HG02943 (cell line): ENCODE data around the gene IL6R.
"Not testable (repeated sequence)": the region's sequence is repeated elsewhere in the genome, so short reads cannot be mapped to it uniquely, and the experiment has no call there.

ENCODE experiments used
- ATAC-seq: cut with Tn5 transposase; IDR thresholded peaks from one replicate; pipeline ENCODE4 v1.9.1; 2021; ENCODE audit warnings: mild to moderate bottlenecking, low read depth, moderate library complexity; ENCODE audit not compliant: unreplicated experiment

The IL6R gene

DNA sequence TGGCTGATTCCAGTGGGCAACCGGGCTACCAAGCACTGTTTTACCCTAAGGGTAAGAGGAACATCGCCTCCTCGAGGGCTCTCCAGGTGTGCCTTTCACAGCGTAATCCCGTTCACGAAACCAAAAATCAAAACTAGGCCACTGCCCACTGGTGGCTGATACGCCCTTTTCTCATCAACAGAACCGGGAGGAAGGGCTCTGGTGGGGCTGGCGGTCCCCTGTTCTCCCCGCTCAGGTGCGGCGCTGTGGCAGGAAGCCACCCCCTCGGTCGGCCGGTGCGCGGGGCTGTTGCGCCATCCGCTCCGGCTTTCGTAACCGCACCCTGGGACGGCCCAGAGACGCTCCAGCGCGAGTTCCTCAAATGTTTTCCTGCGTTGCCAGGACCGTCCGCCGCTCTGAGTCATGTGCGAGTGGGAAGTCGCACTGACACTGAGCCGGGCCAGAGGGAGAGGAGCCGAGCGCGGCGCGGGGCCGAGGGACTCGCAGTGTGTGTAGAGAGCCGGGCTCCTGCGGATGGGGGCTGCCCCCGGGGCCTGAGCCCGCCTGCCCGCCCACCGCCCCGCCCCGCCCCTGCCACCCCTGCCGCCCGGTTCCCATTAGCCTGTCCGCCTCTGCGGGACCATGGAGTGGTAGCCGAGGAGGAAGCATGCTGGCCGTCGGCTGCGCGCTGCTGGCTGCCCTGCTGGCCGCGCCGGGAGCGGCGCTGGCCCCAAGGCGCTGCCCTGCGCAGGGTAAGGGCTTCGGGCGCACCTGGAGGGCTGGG, at the start of gene IL6R:
TSS of gene IL6R (plus strand) at position 360 of the 763 bp plus-strand sequence. CDS start at position 647, 287 bp downstream.
- ATAC-seq = no peak

DNA sequence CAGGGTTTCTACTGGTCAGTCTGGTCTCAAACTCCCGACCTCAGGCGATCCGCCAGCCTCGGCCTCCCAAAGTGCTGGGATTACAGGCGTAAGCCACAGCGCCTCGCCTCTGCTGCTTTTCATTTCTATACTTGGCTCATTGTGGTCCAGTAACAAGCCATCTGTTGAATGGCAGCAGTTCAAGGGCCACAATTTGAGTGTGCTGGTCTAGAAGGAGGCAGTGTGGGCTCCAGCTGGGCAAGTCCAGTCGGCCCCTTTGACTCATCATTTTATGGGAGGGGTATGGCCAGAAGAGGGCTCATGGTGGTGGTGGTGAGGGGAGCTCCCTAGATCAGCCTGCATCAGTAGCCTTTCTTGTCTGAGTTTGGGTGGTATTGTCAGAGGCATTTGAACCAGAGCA, 46.6 kb upstream of the IL6R start:
- ATAC-seq = no peak

GRCh38 chr1:154360288-154360687, 44.9 kb upstream of the IL6R start:
- ATAC-seq = no peak

DNA sequence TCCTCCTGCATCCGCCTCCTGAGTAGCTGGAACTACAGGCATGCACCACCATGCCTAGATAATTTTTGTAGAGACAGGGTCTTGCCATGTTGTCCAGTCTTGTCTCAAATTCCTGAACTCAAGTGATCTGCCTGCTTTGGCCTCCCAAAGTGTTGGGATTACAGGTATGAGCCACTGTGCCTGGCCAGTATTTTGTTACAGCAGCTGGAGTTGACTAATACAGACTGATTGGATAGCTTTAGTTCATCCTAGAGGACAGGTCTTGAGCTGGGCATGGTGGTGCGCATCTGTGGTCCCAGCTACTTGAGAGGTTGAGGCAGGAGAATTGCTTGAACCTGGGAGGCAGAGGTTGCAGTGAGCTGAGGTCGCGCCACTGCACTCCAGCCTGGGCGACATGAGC, 44.3 kb upstream of the IL6R start:
- ATAC-seq = not testable (repeated sequence)

GRCh38 chr1:154361357-154361756, 43.8 kb upstream of the IL6R start:
- ATAC-seq = no peak

GRCh38 chr1:154371436-154371835, 33.7 kb upstream of the IL6R start:
- no peak for ATAC-seq

GRCh38 chr1:154373777-154374357, 31.3 kb upstream of the IL6R start:
- ATAC-seq = not testable (repeated sequence)

DNA sequence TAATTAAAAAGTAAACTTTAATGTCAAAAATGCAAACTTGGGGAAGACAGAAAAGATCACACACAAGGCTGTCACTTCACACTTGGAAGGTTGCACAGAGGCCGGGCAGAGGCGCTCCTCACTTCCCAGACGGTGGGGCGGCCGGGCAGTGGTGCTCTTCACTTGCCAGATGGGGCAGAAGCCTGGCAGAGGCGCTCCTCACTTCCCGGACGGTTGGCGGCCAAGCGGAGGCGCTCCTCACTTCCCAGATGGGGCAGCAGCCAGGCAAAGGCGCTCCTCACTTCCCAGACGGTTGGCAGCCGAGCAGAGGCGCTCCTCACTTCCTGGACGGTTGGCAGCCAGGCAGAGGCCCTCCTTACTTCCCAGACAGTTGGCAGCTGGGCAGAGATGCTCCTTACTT, 25.8 kb upstream of the IL6R start:
- ATAC-seq = no peak

DNA sequence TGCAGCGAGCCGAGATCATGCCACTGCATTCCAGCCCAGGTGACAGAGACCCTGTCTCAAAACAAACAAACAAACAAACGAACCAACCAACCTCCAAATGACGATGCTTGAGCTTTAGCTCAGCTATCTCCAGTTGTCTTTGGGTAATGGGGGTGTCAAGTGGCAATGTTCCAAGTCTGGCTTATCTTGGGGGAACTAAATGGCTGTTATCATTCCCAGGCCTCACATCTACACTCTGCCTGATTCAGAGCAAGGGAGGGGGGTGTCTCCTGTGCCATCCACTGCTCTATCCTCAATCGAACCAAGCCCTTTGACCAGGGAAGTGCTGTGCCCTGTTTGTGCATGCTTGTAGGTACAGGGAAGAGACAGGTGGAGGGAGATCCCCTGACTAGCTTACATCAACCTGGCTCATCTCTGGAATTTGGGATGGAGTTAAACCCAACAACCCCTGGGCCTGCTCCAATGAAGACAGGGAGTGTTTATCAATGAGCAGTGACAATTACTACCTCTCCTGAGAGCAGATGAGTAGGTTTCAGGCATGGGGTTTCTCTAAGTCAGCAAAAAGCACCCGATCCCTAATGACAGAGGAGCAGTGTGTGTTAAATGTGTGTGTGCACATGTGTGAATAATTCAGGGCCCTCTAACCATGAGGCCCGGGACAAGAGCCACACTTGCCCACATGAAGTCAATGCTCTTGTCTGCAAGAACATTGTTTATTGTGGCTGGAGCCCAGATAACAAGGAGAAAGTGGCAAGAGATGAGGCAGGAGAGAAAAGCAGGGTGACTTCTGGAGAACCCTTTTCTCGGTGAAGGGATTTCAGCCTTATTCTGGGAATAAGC, 20.3 kb upstream of the IL6R start:
- ATAC-seq = no peak

- no peak for ATAC-seq
Observed at GRCh38 chr1:154386643-154387352, 18.3 kb upstream of the IL6R start.

- no peak for ATAC-seq
Observed at GRCh38 chr1:154391086-154391770, 13.9 kb upstream of the IL6R start.

DNA sequence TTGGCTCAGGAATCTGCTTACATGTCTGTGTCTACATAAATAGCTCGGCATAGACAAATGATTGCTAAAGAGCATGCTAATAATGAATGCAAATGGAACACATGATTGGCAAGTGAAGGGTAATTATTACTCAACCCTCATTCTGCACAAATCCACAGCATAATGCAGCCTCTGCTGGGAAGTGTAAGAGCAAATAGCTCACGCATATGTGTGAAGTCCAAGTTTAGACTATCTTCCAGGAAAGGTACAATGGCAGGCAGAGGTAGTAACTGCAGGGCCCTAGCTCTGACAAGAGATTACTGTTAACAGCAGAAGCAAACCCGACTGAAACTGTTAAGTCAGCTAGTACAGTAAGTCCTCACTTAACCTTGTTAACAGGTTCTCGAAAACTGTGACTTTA, 7.0 kb upstream of the IL6R start:
- ATAC-seq = no peak

GRCh38 chr1:154398678-154399077, 6.5 kb upstream of the IL6R start:
- no peak for ATAC-seq

DNA sequence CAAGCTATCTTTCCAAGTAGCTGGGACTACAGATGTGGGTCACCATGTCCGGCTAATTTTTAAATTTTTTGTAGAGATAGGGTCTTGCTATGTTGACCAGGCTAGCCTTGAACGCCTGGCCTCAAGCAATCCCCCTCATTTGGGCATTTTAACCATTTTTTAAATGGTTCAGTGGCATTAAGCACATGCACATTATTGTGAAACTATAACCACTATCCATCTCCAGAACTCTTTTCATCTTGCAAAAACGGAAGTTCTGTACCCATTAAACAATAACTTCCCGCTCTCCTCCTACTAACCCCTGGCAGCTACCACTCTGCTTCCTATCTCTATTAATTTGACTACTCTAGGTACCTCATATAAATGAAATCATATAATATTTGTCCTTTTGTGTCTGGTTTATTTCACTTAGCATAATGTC, 4.8 kb upstream of the IL6R start:
- no peak for ATAC-seq

DNA sequence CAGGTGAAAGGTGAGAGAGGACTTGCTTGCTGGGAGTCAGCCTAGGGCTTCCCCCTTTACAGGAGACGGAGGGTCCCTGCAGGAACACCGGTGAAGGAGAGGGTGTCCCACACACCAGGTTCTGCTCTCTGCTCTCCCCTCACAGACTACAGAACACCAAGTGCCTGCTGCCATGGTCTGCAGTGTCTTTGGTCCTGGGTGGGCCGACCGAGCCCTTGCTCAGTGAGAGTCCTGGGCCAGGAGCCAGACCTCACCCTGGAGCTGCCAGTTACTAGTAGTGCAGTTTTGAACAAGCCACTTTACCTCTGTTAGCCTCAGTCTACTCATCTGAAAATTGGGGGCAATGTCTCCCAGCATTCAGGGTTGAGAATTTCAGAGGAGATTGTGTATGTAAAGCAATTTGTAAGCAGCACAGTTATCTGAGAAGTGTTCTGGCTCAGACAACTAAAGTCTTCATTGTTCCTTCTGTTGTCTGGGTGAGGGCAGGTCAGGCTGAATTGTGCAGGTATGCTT, 2.7 kb upstream of the IL6R start:
- no peak for ATAC-seq

- no peak for ATAC-seq
Observed at GRCh38 chr1:154403261-154403943, 1.7 kb upstream of the IL6R start.

- no peak for ATAC-seq
Observed at GRCh38 chr1:154403983-154404382, 1.2 kb upstream of the IL6R start.

DNA sequence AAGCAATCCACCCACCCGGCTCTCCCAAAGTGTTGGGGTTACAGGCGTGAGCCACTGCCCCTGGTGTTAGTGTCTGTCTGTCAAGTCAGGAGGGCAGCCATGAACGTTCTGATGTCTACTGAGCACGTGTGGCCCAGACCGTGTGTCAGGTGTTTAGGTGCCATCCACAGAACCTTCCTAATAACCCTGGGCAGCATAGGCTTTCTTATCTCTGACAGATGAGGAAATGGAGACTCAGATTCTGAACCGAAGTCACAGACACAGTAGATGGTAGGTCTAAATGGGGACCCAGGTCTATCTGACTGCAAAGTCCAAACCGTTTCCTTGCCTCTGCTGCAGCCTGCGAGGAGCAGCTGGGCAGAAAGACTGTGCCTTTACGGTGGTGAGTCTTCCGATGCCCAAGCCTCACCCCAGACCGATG, 622 bp upstream of the IL6R start:
- ATAC-seq = no peak
